PC-9 (cell line): ENCODE measurements around the gene HDDC3. TPM values are rescaled to one million over a fixed set of nuclear protein-coding genes. Genes with fewer than 3 reads are reported as not detected.
"Not testable (repeated sequence)": the region's sequence is repeated elsewhere in the genome, so short reads cannot be mapped to it uniquely, and the experiment has no call there.

Experiments
- BruUV-seq: library from RNA; stranded (reverse); fragments of 400-500 nt; replicated peaks from 2 replicates; lab custom pipeline; 2021; lab: Mats Ljungman, UMichigan
- CTCF ChIA-PET: fragments of 300-600 bp; sonication (Branson Sonifier 250); formaldehyde crosslinking; loops from one replicate; lab custom pipeline; 2022; ENCODE audit warnings: antibody characterized with exemption; lab: Charles Lee
- POLR2A ChIA-PET: fragments of 300-600 bp; sonication (Branson Sonifier 250); formaldehyde crosslinking; loops from one replicate; lab custom pipeline; 2022; ENCODE audit warnings: antibody characterized with exemption; ENCODE audit not compliant: unreplicated experiment; lab: Charles Lee
- DNase-seq, 2 experiments: peaks; one replicate each; pipeline versions ENCODE4 v3.0.0 to v3.0.0-alpha.2; 2015 to 2022; ENCODE audit warnings: mixed read lengths in 1 of 2
- H2AFZ ChIP-seq: fragments of 200-600 bp; sonication (generic); 2 replicates; pipeline ENCODE4 v1.8.1; 2017; ENCODE audit warnings: antibody characterized with exemption
- H3F3A ChIP-seq: fragments of 200-600 bp; sonication (generic); 2 replicates; pipeline ENCODE4 v1.8.1; 2017; ENCODE audit warnings: antibody characterized with exemption, mild to moderate bottlenecking, low read depth; ENCODE audit not compliant: insufficient read depth
- H3K27ac ChIP-seq: fragments of 200-600 bp; sonication (generic); 2 replicates; pipeline ENCODE4 v1.6.1; 2016; ENCODE audit warnings: mixed run types
- H3K27me3 ChIP-seq: fragments of 200-600 bp; sonication (generic); 2 replicates; pipeline ENCODE4 v1.6.1; 2016; ENCODE audit warnings: low read depth, mixed run types; ENCODE audit not compliant: insufficient read depth
- H3K36me3 ChIP-seq: fragments of 200-600 bp; sonication (generic); 2 replicates; pipeline ENCODE4 v1.6.1; 2016; ENCODE audit warnings: low read depth, mixed run types
- H3K4me1 ChIP-seq: fragments of 200-600 bp; sonication (generic); replicated peaks from 2 replicates; pipeline ENCODE4 v1.6.1; 2016; ENCODE audit warnings: mixed run types; ENCODE audit not compliant: insufficient read depth
- H3K4me2 ChIP-seq: fragments of 200-600 bp; sonication (generic); 2 replicates; pipeline ENCODE4 v1.6.1; 2017; ENCODE audit warnings: mixed run types
- H3K4me3 ChIP-seq: fragments of 200-600 bp; sonication (generic); 2 replicates; pipeline ENCODE4 v1.6.1; 2016; ENCODE audit warnings: mixed run types
- H3K79me2 ChIP-seq: fragments of 200-600 bp; sonication (generic); 2 replicates; pipeline ENCODE4 v1.6.1; 2017; ENCODE audit warnings: low read depth, mixed run types
- H3K9me2 ChIP-seq: fragments of 200-600 bp; sonication (generic); 2 replicates; pipeline ENCODE4 v1.8.1; 2017; ENCODE audit warnings: mild to moderate bottlenecking; ENCODE audit not compliant: insufficient read depth
- H3K9me3 ChIP-seq: fragments of 200-600 bp; sonication (generic); 2 replicates; pipeline ENCODE4 v1.8.1; 2016; ENCODE audit warnings: low read depth; ENCODE audit not compliant: insufficient read depth
- H4K20me1 ChIP-seq: fragments of 200-600 bp; sonication (generic); 2 replicates; pipeline ENCODE4 v1.8.1; 2017; ENCODE audit not compliant: insufficient read depth
- EZH2 ChIP-seq: fragments of 200-600 bp; sonication (generic); IDR thresholded peaks from 2 replicates; pipeline ENCODE4 v1.8.0; 2017; ENCODE audit warnings: antibody characterized with exemption, low read depth
- intact Hi-C: fragments of 100-400 bp; cut with micrococcal nuclease; formaldehyde crosslinking; loops from one replicate; pipeline ENCODE4 v1.10.0; 2022; ENCODE audit not compliant: unreplicated experiment
- total RNA-seq: library from RNA; stranded (reverse); gene quantifications from 2 replicates; pipeline ENCODE4 v1.2.3, GENCODE V29; 2021
- TF ChIP-seq, protein P1 (sequence below): fragments of 200-600 bp; sonication (generic); conservative IDR thresholded peaks from 2 replicates; pipeline ENCODE4 v1.6.1; 2017; ENCODE audit warnings: mixed run types, antibody characterized with exemption, mild to moderate bottlenecking, moderate library complexity

HDDC3 gene
- total RNA-seq, 1 experiment from 2014 or later: 18.1 TPM

DNA sequence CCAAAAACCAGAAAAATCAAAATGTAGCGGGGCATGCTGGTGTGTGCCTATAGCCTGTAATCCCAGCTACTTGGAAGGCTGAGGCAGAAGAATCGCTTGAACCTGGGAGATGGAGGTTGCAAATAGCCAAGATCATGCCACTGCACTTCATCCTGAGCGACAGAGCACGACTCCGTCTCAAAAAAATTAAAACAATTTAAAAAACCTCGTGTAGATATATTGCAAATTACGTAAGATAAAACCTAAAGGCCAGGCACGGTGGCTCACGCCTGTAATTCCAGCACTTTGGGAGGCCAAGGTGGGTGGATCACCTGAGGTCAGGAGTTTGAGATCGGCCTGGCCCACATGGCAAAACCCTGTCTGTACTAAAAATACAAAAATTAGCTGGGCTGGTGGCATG is 5.6 kb downstream of the HDDC3 start:
- H3K4me3 ChIP-seq, POLR2A ChIA-PET, H3F3A ChIP-seq, H3K9me2 ChIP-seq, DNase-seq, BruUV-seq, H3K4me2 ChIP-seq, H3K79me2 ChIP-seq, H2AFZ ChIP-seq, H4K20me1 ChIP-seq, H3K27me3 ChIP-seq, H3K36me3 ChIP-seq, H3K9me3 ChIP-seq, intact Hi-C loops, H3K27ac ChIP-seq: not testable (repeated sequence)
- peaks cover 25% of the 10 kb centered on the region for H3K4me1 ChIP-seq
- CTCF ChIA-PET: interaction anchor here (0.6 to 0.7 kb wide), 2 partner anchors 27 to 278 kb away, joined by 3 read pairs; no protein-coding TSS in a partner anchor

DNA sequence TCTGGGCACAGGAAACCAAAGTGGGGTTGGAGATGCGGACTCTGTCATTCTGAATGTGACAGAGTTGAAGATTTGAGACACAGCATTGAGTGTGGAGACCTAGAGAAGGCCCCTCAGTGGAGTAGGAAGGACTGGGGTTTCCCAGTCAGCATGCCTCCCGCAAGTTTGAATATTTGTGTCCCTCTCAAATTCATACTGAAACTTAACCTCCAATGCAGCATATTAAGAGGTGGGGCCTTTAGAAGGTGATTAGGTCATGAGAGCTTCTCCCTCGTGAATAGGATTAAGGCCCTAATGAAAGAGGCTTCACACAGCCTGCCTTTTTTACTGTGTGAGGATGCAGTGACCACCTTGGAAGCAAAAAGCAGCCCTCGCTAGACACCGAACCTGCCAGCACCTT is 8.0 kb downstream of the HDDC3 start:
- BruUV-seq: no TSS peak
- Histone ChIP-seq H3K4me3 (no peak overlapping the region), H2AFZ (no peak overlapping the region), H3K4me1 (peaks cover 10% of the 10 kb centered on the region), H3K9me2 (no peaks in the 10 kb centered on the region), H3K27ac (no peak overlapping the region), H3K79me2 (no peaks in the 10 kb centered on the region), H3K4me2 (no peak overlapping the region), H3K9me3 (no peaks in the 10 kb centered on the region), H3F3A (no peaks in the 10 kb centered on the region; the same call in 1 of the 2 replicates), H3K36me3 (no peaks in the 10 kb centered on the region), H4K20me1 (no peaks in the 10 kb centered on the region), H3K27me3 (no peaks in the 10 kb centered on the region)
- intact Hi-C loops: no loop called here
- no peak for DNase-seq
- TF ChIP-seq EZH2: no peak
- TF ChIP-seq, protein P1, sequence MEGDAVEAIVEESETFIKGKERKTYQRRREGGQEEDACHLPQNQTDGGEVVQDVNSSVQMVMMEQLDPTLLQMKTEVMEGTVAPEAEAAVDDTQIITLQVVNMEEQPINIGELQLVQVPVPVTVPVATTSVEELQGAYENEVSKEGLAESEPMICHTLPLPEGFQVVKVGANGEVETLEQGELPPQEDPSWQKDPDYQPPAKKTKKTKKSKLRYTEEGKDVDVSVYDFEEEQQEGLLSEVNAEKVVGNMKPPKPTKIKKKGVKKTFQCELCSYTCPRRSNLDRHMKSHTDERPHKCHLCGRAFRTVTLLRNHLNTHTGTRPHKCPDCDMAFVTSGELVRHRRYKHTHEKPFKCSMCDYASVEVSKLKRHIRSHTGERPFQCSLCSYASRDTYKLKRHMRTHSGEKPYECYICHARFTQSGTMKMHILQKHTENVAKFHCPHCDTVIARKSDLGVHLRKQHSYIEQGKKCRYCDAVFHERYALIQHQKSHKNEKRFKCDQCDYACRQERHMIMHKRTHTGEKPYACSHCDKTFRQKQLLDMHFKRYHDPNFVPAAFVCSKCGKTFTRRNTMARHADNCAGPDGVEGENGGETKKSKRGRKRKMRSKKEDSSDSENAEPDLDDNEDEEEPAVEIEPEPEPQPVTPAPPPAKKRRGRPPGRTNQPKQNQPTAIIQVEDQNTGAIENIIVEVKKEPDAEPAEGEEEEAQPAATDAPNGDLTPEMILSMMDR: no peak
- ChIA-PET CTCF (no interaction called here), POLR2A (no interaction called here)

DNA sequence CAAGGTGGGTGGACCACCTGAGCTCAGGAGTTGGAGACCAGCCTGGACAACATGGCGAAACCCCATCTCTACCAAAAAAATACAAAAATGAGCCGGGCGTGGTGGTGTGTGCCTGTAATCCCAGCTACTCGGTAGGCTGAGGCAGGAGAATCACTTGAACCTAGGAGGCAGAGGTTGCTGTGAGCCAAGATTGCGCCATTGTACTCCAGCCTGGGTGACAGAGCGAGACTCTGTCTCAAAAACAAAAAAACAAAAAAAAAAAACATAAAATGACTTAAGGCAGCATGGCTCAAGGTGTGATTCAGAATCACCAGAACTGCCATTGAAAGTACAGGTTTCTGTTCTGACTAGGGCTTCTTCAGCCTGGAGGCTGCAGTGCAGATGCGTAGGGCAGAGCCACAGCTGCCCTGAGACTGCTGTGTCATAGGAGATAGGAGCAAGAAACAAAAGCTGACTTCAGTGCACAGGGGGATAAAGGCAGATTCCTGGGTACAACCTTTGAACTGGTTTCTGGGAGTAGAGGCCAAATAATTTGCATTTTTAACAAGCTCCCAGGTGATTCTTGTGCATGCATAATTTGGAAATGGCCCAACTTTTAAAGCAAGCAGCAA is 9.5 kb downstream of the HDDC3 start:
- H3K27ac ChIP-seq, H3K9me3 ChIP-seq, H3K4me3 ChIP-seq, intact Hi-C loops, H3K27me3 ChIP-seq, DNase-seq, POLR2A ChIA-PET, H3K79me2 ChIP-seq, BruUV-seq, H4K20me1 ChIP-seq, H3K4me2 ChIP-seq, H3K4me1 ChIP-seq, H2AFZ ChIP-seq, H3F3A ChIP-seq, CTCF ChIA-PET, H3K36me3 ChIP-seq, H3K9me2 ChIP-seq: not testable (repeated sequence)

DNA sequence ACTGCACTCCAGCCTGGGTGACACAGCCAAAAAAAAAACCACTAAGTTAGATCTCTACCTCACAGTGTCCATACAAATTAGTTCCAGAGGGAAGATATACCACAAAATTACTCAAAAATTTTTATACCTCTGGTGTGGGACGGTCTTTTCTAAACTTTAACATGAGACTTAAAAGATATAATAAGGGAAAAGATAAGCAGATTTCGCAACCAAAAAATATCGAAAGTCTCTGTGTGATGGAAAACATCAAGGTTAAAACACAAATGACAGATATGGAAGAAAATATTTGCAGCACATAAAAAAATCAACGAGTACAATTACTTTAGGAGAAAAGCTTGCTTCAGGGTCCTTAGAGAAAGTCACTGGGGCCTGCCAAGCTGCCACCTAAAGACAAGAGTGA is 10.5 kb downstream of the HDDC3 start:
- no peak overlapping the region for H3K4me3 ChIP-seq
- POLR2A ChIA-PET: no interaction called here
- CTCF ChIA-PET: interaction anchor here (0.7 kb wide), 1 partner anchor 10 kb away, joined by 3 read pairs; no protein-coding TSS in a partner anchor
- no peak overlapping the region for H3K4me2 ChIP-seq
- no peak overlapping the region for H3K27ac ChIP-seq
- H3K36me3 ChIP-seq: no peaks in the 10 kb centered on the region
- H3K27me3 ChIP-seq: no peaks in the 10 kb centered on the region
- H3K9me2 ChIP-seq: no peaks in the 10 kb centered on the region
- no peaks in the 10 kb centered on the region for H3K79me2 ChIP-seq
- no peaks in the 10 kb centered on the region for H3K4me1 ChIP-seq
- no peaks in the 10 kb centered on the region for H3K9me3 ChIP-seq
- H2AFZ ChIP-seq: no peak overlapping the region
- no peaks in the 10 kb centered on the region for H4K20me1 ChIP-seq
- H3F3A ChIP-seq: no peaks in the 10 kb centered on the region
- TF ChIP-seq EZH2: no peak
- TF ChIP-seq, protein P1: no peak
- intact Hi-C loops: no loop called here
- no peak for DNase-seq
- BruUV-seq: no TSS peak
